ENCODE results near the gene IMMP2L. TPM values are rescaled to one million over a fixed set of nuclear protein-coding genes. Genes with fewer than 3 reads are reported as not detected.
"Not testable (repeated sequence)": the region's sequence is repeated elsewhere in the genome, so short reads cannot be mapped to it uniquely, and the experiment has no call there.

Gene IMMP2L
- total RNA-seq, 4 donors from 2014 or later, result 13.5 to 23.7 (median 18.3) TPM

DNA sequence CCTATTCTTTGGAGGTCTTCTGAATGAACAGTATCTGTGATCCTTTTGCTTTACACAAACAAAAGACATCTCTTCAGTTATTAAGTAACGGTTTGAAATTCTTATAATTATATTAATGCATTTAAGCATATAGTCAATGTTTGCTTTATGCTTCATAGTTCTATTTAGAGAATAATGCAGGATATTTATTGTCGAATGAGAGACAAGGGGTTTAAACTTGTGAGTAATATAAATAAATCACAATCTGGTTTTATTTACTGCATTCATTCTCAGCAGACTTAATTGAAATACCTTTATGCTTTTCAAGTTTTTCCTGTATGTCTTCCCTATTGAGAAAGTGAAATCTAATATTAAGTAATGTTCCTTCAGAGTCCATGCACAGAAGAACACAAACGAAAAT lies 620.9 kb downstream of the IMMP2L start:
- 81 to 82% methylated on average over 3 of the region's 3 CpGs for WGBS, 2 donors

DNA sequence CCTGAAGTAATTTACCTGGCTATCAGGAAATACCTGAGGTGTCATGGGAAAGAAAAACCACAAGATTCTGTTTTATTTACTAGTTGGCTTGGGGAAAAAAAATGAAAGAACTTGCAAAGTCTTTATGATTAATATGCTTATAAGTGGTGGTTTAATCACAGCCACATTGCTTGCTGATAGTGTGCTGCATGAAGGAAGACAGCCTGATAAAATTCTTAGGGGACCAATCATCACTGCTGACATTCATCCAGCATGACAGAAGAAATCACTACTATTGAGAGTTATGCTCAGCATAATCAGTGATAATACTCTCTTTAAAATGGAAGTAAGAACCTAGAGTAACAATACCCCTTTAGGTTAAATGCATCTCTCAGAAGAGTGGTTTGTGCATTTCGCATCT lies 621.5 kb downstream of the IMMP2L start:
- TF ChIP-seq, protein P1, sequence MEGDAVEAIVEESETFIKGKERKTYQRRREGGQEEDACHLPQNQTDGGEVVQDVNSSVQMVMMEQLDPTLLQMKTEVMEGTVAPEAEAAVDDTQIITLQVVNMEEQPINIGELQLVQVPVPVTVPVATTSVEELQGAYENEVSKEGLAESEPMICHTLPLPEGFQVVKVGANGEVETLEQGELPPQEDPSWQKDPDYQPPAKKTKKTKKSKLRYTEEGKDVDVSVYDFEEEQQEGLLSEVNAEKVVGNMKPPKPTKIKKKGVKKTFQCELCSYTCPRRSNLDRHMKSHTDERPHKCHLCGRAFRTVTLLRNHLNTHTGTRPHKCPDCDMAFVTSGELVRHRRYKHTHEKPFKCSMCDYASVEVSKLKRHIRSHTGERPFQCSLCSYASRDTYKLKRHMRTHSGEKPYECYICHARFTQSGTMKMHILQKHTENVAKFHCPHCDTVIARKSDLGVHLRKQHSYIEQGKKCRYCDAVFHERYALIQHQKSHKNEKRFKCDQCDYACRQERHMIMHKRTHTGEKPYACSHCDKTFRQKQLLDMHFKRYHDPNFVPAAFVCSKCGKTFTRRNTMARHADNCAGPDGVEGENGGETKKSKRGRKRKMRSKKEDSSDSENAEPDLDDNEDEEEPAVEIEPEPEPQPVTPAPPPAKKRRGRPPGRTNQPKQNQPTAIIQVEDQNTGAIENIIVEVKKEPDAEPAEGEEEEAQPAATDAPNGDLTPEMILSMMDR (IDR thresholded peaks at IDR 0.05), result no peak
- TF ChIP-seq EP300 (IDR thresholded peaks at IDR 0.05), result no peak
- TF ChIP-seq POLR2A (IDR thresholded peaks at IDR 0.05), result no peak
- H3K36me3 ChIP-seq, result no peaks in the 10 kb centered on the region
- H3K27me3 ChIP-seq, result no peaks in the 10 kb centered on the region
- WGBS, 2 donors, result 94 to 96% methylated on average over 1 of the region's 1 CpG
- no peak overlapping the region for H3K27ac ChIP-seq
- H3K4me3 ChIP-seq, result no peak overlapping the region
- no peak for DNase-seq (ENCODE audit: low spot score in 2 of 2)
- H3K9me3 ChIP-seq, result no peaks in the 10 kb centered on the region
- H3K4me1 ChIP-seq, result peaks cover 0 to 2% (median 0%) of the 10 kb centered on the region in 4 donors

More for the DNA sequence above, 620.9 kb downstream of the IMMP2L start:
- no peak for TF ChIP-seq EP300 (IDR thresholded peaks at IDR 0.05)
- TF ChIP-seq, protein P1 (IDR thresholded peaks at IDR 0.05), result no peak
- no peak for TF ChIP-seq POLR2A (IDR thresholded peaks at IDR 0.05)
- Histone ChIP-seq H3K9me3 (no peaks in the 10 kb centered on the region), H3K27me3 (no peaks in the 10 kb centered on the region), H3K27ac (no peak overlapping the region), H3K36me3 (no peaks in the 10 kb centered on the region), H3K4me1 (peaks cover 0 to 2% (median 0%) of the 10 kb centered on the region in 4 donors), H3K4me3 (no peak overlapping the region)
- DNase-seq (ENCODE audit: low spot score in 2 of 2), result no peak

DNA sequence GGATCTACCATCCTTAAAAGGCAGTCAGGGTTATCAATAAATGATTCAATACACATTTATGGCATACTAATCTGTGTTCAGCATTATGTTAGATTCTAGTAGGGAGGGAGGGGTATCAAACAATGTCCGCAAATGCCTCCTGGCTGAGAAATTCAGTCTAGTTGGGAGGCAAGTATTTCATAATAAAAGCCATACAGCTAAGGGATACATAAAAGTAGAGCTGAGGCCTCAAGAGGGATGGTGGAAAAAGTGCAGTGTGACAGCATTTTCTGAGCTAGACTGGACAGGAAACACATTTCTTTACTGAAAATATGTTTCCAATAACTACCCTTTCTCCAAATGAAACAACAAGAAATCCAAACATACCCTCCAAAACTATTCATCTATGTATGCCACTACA lies 624.1 kb downstream of the IMMP2L start:
- peaks cover 0 to 4% (median 0%) of the 10 kb centered on the region in 4 donors for H3K9me3 ChIP-seq
- H3K36me3 ChIP-seq, result no peaks in the 10 kb centered on the region
- H3K4me1 ChIP-seq, result peaks cover 0 to under 1% (median 0%) of the 10 kb centered on the region in 4 donors
- TF ChIP-seq, protein P1 (IDR thresholded peaks at IDR 0.05), result no peak
- TF ChIP-seq EP300 (IDR thresholded peaks at IDR 0.05) (no peak), POLR2A (IDR thresholded peaks at IDR 0.05) (no peak)
- no peaks in the 10 kb centered on the region for H3K27me3 ChIP-seq
- no peak overlapping the region for H3K27ac ChIP-seq
- no peak for DNase-seq (ENCODE audit: low spot score in 2 of 2)
- WGBS, 2 donors, result 78 to 91% methylated on average over 1 of the region's 1 CpG
- H3K4me3 ChIP-seq, result no peak overlapping the region

DNA sequence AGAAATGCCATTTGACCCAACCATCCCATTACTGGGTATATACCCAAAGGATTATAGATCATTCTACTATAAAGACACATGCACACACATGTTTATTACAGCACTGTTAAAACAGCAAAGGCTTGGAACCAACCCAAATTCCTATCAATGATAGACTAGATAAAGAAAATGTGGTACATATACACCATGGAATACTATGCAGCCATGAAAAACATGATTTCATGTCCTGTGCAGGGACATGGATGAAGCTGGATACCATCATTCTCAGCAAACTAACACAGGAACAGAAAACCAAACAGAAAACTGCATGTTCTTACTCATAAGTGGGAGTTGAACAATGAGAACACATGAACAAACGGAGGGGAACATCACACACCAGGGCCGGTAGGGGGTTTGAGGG lies 625.6 kb downstream of the IMMP2L start:
- H3K36me3 ChIP-seq; DNase-seq (ENCODE audit: low spot score in 2 of 2); H3K9me3 ChIP-seq; H3K4me3 ChIP-seq; H3K27me3 ChIP-seq; H3K4me1 ChIP-seq; H3K27ac ChIP-seq: not testable (repeated sequence)
- WGBS, 2 donors, result 95% methylated on average over 2 of the region's 2 CpGs

DNA sequence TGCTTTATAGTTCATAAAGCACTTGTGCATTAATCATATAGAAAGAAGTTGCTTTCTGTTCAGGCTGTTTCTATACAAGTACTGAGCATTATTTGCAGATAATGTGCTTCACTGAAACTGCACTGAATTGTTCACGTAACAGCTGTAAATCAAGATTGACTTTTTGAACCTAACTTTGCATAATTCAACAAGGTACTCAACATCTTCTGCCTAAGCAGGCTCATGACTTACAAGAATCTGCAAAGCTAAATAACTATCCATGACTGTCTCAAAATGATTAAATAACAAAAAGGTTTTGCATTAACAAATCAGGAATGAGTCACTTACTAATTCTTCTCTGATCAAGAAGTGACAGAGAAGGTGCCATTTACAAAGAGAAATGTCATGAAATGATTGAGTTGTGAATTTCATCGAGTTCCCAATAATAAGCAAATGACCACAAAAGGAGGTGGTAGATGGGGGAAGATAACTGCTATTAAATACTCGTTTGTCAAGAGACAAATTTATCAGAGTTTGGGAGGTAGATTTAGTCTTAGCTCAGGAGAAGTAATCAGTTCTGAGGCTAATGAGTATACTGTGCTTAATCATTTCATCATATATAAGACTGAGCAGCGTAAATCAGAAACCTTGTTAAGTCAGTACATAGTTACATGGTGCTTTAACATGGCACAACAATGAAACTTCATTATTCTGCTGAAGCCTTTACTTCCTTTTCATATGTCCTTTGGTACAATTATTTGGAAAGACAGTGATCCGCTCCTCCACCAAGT lies 632.6 kb downstream of the IMMP2L start:
- no peak overlapping the region for H3K27ac ChIP-seq
- TF ChIP-seq, protein P1 (IDR thresholded peaks at IDR 0.05), result no peak
- TF ChIP-seq EP300 (IDR thresholded peaks at IDR 0.05) (no peak), POLR2A (IDR thresholded peaks at IDR 0.05) (no peak)
- no peaks in the 10 kb centered on the region for H3K4me1 ChIP-seq
- 72 to 73% methylated on average over 5 of the region's 5 CpGs for WGBS, 2 donors
- no peak overlapping the region for H3K4me3 ChIP-seq
- H3K27me3 ChIP-seq, result no peaks in the 10 kb centered on the region
- H3K9me3 ChIP-seq, result peaks cover 0 to 4% (median 0%) of the 10 kb centered on the region in 4 donors
- H3K36me3 ChIP-seq, result no peaks in the 10 kb centered on the region
- DNase-seq (ENCODE audit: low spot score in 2 of 2), result no peak
